Sigmoid colon (tissue), 4 donors: ENCODE data around the gene SLC25A41.

Source experiments
- CTCF ChIP-seq, 4 experiments: fragments of 450-650 bp in 3 of 4; fragments of 200-600 bp in 1 of 4; IDR thresholded peaks; one replicate each; pipeline ENCODE4 v1.5.1; 2016 to 2019; ENCODE audit warnings: antibody characterized with exemption in 4 of 4, mild to moderate bottlenecking in 3 of 4, moderate library complexity in 2 of 4
- EP300 ChIP-seq, 4 donors: sonication (generic); formaldehyde crosslinking; IDR thresholded peaks; one replicate each; pipeline ENCODE4 v1.6.1; 2017; ENCODE audit warnings: antibody characterized with exemption in 4 of 4
- POLR2A ChIP-seq, 2 donors: fragments of 450-650 bp; IDR thresholded peaks; one replicate each; pipeline ENCODE4 v1.6.1; 2016; ENCODE audit warnings: antibody characterized with exemption in 2 of 2, mild to moderate bottlenecking in 2 of 2, moderate library complexity in 2 of 2
- POLR2AphosphoS5 ChIP-seq, 4 donors: sonication (generic); formaldehyde crosslinking; IDR thresholded peaks; one replicate each; pipeline ENCODE4 v1.6.1; 2017; ENCODE audit warnings: antibody characterized with exemption in 4 of 4

- no peak for TF ChIP-seq CTCF (IDR thresholded peaks at IDR 0.05)
- no peak for TF ChIP-seq EP300 (IDR thresholded peaks at IDR 0.05)
- no peak for TF ChIP-seq POLR2A (IDR thresholded peaks at IDR 0.05)
- TF ChIP-seq POLR2AphosphoS5 (IDR thresholded peaks at IDR 0.05): no peak
Observed at GRCh38 chr19:6453951-6454565, 20.5 kb upstream of the SLC25A41 start.
